HG03520 (cell line): ENCODE results near the gene XPNPEP1.
A peak's percentile ranks its signal among the peaks of the same experiment; 100 is the strongest.

Experiments used
- ATAC-seq: cut with Tn5 transposase; IDR thresholded peaks from one replicate; pipeline ENCODE4 v1.9.1; 2021; ENCODE audit warnings: mild to moderate bottlenecking, moderate library complexity; ENCODE audit not compliant: unreplicated experiment

Gene XPNPEP1

GRCh38 chr10:109922976-109923921 is at the start of gene XPNPEP1:
Gene XPNPEP1 (minus strand): TSS chr10:109923511. CDS start chr10:109923433, 78 bp downstream.
- ATAC-seq = peak; percentile 94

DNA sequence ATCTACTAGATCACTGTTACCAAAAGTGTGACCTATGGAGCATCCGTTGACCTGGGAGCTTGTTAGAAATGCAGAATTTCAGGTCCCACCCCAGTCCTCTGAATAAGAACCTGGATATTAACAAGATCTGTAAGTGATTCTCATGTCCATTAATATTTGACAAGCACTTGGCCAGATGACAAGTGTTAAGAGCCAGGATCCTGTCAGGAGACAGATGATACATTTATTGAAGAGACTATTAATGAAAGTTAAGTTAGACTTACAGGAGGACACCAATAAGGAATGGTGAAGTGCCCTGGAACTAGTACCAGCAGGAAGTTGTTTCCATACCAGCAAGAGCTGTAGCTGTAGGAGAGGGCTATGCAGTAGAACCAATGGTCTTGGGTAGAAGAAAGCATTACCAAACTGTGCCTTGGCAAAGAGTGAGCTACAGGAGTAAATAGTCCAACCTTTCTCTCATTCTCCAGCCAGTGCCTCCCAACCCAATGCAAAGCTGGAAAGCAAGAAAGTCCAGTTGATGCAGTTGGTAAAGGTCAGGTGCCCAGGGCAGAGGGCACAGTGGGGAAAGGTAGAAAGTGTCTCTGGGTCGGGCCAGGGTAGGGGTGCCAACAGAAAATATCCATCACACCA is 49.2 kb upstream of the XPNPEP1 start:
- ATAC-seq = no peak

- no peak for ATAC-seq
Measured at GRCh38 chr10:109971634-109972033, 48.3 kb upstream of the XPNPEP1 start.

- ATAC-seq = no peak
Measured at GRCh38 chr10:109969760-109970346, 46.5 kb upstream of the XPNPEP1 start.

DNA sequence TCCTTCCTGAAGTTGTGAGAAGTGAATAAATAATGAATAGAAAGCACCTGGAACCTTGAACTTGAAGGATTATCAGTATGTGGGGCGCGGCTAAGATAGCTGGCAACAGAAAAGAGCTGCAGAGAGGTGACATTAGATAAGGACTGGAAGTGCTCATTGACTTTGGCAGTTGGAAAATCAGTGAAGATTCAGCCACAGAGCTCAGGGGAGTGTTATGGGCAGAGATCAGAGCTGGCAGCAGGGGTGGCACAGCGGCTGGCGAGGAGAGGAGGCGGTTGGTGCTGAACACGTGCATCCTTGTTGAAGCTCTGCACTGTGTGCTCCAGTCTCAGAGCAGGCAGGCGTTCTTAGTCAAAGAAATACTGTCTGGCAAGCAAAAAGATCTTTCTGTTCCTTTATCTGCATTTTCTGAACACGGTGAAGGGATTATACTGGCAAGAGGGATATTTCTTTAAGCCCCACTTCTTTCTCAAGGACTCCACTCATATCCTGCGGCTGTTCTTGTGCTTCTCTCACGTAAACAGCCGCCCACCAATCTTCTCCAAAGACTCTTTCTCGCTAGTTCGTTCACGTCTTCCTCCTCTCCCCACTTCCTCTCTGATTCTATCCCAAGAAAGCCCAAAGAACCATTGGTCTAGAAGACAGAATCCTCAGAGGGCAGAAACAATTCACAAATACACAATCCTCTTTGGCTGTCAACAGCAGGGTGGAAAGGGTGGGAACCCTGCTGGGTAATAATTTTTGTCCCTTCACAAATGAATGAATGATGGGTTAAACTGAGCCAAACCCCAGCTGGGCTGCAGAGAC is 45.8 kb upstream of the XPNPEP1 start:
- no peak for ATAC-seq

GRCh38 chr10:109967739-109968088 is 44.4 kb upstream of the XPNPEP1 start:
- no peak for ATAC-seq

DNA sequence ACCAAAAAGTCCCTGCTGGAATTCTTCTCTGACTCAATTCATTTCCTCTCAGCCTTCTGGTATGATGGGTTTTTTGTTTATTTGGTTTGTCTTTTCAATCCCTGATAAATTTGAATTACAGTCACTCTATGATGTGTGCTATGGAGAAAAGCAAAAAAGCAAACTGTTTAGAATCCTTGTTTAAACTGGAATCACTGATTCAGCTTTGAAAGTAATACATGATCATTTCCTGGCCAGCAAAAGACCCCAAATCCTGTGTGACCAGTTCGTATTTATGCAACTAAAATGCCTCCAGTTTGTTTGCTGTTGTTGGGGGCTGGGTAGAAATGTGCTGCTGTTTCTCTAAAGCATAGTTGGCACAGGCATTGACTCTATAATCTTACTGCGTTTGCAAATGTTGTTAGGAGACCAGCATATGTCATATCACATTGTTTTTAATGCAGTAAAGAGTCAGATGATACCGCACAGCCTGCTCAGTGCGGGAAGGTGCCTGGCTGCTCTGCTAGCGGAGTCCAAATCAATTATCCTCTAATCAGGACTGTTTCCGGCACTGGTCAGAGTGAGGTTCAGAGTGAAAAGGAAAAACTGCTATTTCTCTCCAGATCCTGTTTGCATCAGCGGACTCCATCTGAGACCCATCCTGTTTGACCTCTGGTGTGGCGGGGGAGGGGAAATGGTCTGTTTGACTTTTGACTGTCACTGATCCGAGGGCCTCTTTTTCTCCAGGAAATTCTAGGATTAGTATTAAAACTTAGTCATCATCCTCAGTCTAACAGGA is 43.8 kb upstream of the XPNPEP1 start:
- no peak for ATAC-seq

- ATAC-seq = no peak
Measured at GRCh38 chr10:109964318-109964717, 41.0 kb upstream of the XPNPEP1 start.

DNA sequence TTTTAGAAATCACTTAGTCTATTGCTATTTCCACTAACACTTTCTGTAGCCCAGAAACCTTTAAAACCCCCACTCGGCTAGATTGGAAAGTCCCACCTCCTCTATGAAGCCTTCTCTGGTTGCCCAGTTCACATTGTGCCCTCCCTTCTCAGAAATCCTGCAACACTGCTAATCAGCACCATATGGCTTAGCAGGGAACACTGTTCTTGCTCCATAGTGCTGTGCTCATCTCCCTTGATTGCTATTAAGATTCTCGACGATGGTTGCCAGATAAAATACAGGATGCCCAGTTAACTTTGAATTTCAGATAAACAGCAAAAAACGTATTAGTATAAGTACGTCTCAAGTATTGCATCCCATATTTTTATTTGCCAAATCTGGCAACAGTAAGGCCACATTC is 40.1 kb upstream of the XPNPEP1 start:
- ATAC-seq = no peak

DNA sequence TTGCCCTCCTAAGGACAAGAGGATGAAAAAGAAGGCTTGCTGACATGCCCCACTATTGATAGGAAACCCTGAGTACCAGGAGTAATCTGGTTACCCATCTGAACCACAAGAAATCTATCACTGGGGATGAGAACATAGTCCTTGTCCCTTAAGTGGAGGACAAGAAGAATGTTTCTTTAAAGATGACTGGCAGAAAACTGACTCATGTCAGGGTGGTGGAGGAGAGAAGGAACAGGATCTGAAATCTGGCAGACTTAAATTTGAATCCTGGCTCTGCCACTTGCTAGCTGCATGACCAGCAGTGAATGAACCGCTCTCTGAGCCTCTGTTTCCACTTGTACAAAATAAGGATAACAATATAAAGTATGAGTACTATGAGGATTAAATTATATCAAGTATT is 38.9 kb upstream of the XPNPEP1 start:
- ATAC-seq = no peak

DNA sequence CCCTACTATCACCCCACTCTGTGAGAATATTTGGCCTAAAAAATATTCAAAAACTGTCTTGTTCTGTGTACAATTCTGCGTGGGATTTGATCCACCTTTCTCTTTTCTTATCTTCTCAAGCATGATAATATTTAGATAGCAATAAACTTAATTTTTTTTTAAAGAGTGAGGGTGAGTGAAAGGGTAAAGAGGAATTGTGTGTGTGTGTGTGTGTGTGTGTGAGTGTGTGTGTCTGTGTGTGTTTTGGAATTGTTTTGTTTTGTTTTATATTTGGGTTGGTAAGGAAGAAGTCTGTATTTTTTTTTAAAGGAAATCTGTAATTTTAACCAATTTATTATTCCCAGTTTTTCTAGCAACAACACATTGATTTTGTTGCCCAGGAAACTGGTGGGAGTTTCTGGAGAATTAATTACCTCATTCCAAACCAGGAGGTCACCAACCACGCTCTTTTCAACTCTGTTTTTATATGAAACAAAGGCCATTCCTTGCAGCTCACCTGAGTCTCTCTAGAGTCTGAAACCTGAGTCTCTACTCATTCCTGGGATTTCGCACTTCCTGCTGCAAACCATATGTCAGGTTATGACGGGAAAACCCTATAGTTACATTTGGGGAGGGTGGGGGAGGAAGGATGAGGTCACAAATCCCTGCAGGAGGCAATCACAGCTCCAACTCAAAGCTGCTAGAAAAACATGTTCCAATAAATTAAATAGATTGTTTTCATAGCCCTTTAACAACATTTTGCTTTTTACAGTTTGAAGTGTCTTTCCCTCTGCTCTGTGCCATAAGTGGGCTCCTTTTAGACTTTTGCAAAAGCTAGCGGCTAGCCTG is 38.1 kb upstream of the XPNPEP1 start:
- ATAC-seq = no peak

- ATAC-seq = no peak
Measured at GRCh38 chr10:109960682-109961081, 37.4 kb upstream of the XPNPEP1 start.

DNA sequence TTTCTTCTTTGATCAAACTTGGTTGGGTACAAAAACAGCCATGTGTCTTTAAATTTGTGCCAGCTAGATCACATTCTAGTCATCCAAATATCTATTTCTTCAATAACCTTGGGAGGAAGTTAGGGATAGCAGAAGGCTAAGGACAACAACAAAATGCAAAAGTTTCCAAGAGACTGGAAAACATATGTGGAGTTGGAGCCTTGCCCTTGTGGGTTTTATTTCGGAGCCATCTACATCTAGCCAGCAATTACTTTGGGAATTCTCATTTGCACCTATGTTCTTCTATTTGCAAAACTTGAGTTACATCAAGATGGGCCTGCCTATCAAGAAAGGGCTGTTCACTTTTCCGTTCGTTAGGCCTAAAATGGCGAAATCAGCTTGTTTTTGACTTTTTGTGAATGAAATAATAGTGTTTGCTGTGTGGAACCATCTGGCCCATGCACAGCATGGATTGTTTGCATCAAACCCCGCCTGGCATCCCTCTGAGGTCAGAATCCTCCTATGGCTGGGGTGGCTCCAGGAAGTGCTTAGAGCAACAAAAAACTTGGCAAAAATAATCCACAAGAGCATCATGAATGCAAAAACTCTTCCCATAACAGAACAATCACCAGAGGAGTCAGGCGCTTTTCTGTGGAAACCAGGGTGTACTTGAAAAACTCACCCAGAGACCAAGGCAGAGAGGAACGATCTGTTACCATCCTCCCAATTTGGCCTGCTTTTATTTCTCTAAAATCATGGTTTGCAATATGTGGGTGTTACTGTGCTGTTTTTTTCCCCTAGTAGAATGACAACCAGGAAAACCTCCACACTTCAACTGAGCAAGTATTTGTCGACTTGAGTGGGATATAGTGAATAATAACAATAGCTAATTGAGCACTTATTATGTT is 36.2 kb upstream of the XPNPEP1 start:
- ATAC-seq = no peak

GRCh38 chr10:109958059-109958458 is 34.7 kb upstream of the XPNPEP1 start:
- no peak for ATAC-seq

DNA sequence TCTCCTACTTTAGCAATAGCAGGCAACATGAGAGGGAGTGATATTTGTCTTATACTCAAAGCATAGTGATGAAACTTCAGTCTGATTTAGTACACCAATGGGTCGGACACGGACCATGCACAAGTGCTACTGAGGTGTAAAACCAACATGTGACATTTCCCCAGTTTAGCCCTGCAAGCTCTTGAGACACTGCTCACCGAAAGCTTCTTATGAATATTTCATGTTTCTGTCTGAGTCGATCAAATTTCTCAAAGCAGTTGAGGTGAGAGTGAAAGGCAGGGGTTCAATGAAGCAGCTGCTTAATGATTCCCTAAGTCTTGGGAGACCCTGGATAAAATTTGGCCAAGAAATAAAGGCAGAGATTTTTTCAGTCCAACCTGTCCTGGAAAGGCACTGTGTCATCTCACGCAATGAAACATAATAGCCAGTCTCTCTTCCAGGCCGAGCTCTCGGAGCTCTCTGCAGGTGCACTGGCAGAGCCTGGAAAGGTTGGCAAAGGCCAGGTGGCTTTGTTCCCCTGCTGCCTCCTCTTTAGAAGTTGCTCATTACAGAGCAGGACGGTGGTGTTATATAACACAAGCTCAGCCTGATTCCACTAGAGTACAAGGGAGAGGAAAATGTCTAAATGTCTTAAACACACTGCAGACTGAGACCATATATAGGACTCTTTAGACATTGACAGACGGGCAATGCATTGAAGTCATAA is 33.9 kb upstream of the XPNPEP1 start:
- ATAC-seq = peak; percentile 92

DNA sequence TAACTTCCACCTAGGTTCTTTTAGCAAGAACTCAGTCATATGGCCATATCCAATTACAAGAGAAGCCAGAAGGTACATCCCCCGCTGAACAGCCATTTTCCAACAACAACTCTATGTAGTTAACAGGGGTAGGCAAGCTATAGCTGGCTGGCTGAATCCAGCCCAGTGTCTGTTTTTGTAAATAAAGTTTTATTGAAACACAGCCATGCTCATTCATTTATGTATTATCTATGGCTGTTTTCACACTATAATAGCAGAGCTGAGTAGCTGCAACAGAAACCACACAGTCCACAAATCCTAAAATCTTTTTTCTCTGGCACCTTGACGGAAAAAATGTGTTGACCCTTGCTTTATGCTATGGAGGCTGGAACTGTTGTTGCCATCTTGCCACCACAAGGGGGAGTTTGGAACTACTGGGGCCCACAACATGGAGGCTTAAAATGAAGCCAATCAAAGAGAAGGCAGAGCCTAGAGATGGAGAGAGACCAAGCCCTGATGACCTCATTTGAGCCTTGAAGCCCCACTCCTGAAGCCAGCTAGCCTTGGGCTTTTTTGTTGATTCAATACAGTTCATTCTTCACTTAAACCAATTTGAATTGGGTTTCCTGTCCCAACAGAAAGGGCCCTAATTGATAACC is 33.3 kb upstream of the XPNPEP1 start:
- ATAC-seq = peak; percentile 72

DNA sequence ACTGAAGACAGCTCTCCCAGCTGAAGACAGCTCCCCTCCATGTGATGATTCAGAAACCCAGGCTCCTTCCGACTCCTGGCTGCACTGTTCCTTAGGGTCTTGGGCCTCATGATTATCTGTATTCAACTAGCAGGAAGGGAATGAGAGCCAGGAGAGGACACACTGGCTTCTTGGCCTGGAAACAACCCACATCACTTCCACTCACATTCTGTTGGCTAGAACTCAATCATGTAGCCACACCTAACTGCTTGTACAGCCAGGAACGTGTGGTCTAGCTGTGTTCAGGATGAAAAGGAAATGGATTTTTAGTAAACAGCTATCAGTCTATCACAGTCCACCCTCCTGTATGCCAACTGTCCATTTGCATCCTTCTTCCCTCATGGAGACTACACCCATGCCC is 30.5 kb upstream of the XPNPEP1 start:
- ATAC-seq = no peak
